ENCODE results near the gene AKAP11.
A peak's percentile ranks its signal among the peaks of the same experiment; 100 is the strongest.

The AKAP11 gene

DNA sequence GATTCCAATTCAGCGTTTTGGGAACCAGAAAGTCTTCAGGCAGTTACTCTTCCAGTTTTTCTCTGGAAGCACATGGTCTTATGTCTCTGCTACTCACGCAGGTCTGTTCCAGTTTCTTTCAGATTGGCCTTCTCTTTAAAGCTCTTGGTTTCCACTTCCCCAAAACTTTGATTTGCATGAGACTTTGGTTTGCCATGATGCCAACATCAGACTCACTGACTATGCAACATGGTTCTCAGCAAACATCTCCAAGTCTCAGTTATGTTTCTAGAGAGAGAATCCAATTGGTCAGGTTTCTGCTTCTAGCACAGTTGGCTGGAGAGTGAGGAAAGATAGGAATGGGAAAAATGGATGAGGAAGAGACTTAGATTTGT, 3.1 kb downstream of the AKAP11 start:
- DNase-seq = no peak
- TF ChIP-seq EZH2 (IDR thresholded peaks at IDR 0.05; ENCODE audit: borderline replicate concordance, low read depth, low read length, severe bottlenecking) = no peak
- TF ChIP-seq, protein P1, sequence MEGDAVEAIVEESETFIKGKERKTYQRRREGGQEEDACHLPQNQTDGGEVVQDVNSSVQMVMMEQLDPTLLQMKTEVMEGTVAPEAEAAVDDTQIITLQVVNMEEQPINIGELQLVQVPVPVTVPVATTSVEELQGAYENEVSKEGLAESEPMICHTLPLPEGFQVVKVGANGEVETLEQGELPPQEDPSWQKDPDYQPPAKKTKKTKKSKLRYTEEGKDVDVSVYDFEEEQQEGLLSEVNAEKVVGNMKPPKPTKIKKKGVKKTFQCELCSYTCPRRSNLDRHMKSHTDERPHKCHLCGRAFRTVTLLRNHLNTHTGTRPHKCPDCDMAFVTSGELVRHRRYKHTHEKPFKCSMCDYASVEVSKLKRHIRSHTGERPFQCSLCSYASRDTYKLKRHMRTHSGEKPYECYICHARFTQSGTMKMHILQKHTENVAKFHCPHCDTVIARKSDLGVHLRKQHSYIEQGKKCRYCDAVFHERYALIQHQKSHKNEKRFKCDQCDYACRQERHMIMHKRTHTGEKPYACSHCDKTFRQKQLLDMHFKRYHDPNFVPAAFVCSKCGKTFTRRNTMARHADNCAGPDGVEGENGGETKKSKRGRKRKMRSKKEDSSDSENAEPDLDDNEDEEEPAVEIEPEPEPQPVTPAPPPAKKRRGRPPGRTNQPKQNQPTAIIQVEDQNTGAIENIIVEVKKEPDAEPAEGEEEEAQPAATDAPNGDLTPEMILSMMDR (IDR thresholded peaks at IDR 0.05; ENCODE audit: borderline replicate concordance, extremely low read depth, low read length, poor library complexity, severe bottlenecking) = no peak
- no peak overlapping the region for H3K27ac ChIP-seq (ENCODE audit: low read length)
- no peak overlapping the region for H3K9ac ChIP-seq (ENCODE audit: low read depth, low read length)
- 0 out of 2 replicates have a peak, but pooled peaks cover 3% of the 10 kb centered on the region for H3K36me3 ChIP-seq (ENCODE audit: insufficient read depth, low read length)
- no peak overlapping the region for H3K4me3 ChIP-seq (ENCODE audit: low read depth in 1 of 2, low read length in 2 of 2)
- no peaks in the 10 kb centered on the region; the same call in 1 of the 2 replicates for H4K20me1 ChIP-seq (ENCODE audit: insufficient read depth, low read length)
- H3K79me2 ChIP-seq (ENCODE audit: insufficient read depth, low read length) = peaks cover 82% of the 10 kb centered on the region
- ATAC-seq (ENCODE audit: insufficient read depth, low read depth) = no peak
- H3K4me2 ChIP-seq (ENCODE audit: insufficient read depth, low read length) = no peak overlapping the region
- no peak overlapping the region for H2AFZ ChIP-seq (ENCODE audit: low read depth, low read length)
- H3K4me1 ChIP-seq (ENCODE audit: insufficient read depth, low read length) = peaks cover 50% of the 10 kb centered on the region
- H3K9me3 ChIP-seq (ENCODE audit: insufficient read depth, low read length, severe bottlenecking) = peaks cover 3% of the 10 kb centered on the region
- no peaks in the 10 kb centered on the region for H3K27me3 ChIP-seq (ENCODE audit: insufficient read depth, low read length, poor library complexity)

DNA sequence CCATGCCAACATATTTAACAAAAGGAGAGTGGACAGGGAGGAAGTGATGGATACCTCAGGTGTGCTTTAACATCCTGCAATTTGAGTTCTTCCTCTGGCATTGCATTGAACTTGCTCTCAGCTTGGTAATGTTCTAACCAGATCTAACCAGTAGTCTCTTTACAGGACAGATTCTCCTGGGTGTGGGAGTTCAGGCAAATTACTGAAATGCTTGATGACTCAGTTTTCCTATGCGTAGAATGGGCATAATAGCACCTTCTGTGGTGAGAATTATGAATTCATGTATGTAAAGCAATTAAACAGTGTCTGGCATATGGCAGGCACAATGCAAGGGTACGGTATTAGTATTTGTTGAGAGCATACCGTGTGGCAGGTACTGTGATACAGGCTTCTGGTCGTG, 3.6 kb downstream of the AKAP11 start:
- peaks cover 85% of the 10 kb centered on the region for H3K79me2 ChIP-seq (ENCODE audit: insufficient read depth, low read length)
- H3K4me3 ChIP-seq (ENCODE audit: low read depth in 1 of 2, low read length in 2 of 2) = no peak overlapping the region
- H3K9me3 ChIP-seq (ENCODE audit: insufficient read depth, low read length, severe bottlenecking) = peaks cover 3% of the 10 kb centered on the region
- H3K27ac ChIP-seq (ENCODE audit: low read length) = no peak overlapping the region
- H3K9ac ChIP-seq (ENCODE audit: low read depth, low read length) = no peak overlapping the region
- H3K4me1 ChIP-seq (ENCODE audit: insufficient read depth, low read length) = peaks cover 50% of the 10 kb centered on the region
- no peaks in the 10 kb centered on the region for H3K27me3 ChIP-seq (ENCODE audit: insufficient read depth, low read length, poor library complexity)
- no peak overlapping the region for H3K4me2 ChIP-seq (ENCODE audit: insufficient read depth, low read length)
- H3K36me3 ChIP-seq (ENCODE audit: insufficient read depth, low read length) = 0 out of 2 replicates have a peak, but pooled peaks cover 3% of the 10 kb centered on the region
- no peak for ATAC-seq (ENCODE audit: insufficient read depth, low read depth)
- TF ChIP-seq, protein P1 (IDR thresholded peaks at IDR 0.05; ENCODE audit: borderline replicate concordance, extremely low read depth, low read length, poor library complexity, severe bottlenecking) = no peak
- H2AFZ ChIP-seq (ENCODE audit: low read depth, low read length) = no peak overlapping the region
- no peaks in the 10 kb centered on the region; the same call in 1 of the 2 replicates for H4K20me1 ChIP-seq (ENCODE audit: insufficient read depth, low read length)
- no peak for DNase-seq

DNA sequence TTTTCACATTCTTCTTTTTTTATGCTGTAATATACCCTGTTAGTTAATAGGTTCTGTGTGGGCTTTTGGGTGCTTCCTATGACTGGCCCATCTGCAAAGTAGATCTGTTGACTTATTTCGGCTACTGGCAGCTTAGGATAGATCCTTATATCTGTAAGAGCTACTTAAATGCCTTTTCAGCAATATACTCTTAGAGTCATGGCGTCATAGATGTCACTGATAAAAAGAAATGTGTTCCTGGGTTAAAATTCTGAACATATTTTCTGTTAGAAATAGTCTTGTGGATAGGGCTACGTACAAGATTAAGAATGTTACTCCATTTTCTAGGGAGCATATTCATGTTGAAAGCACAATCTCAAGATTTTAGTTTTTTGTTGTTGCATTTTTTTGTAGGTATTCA, 4.7 kb downstream of the AKAP11 start:
- TF ChIP-seq, protein P1 (IDR thresholded peaks at IDR 0.05; ENCODE audit: borderline replicate concordance, extremely low read depth, low read length, poor library complexity, severe bottlenecking) = no peak
- no peak for TF ChIP-seq EZH2 (IDR thresholded peaks at IDR 0.05; ENCODE audit: borderline replicate concordance, low read depth, low read length, severe bottlenecking)
- Histone ChIP-seq H3K9me3 (ENCODE audit: insufficient read depth, low read length, severe bottlenecking) (no peaks in the 10 kb centered on the region), H3K27me3 (ENCODE audit: insufficient read depth, low read length, poor library complexity) (no peaks in the 10 kb centered on the region), H2AFZ (ENCODE audit: low read depth, low read length) (no peak overlapping the region), H3K79me2 (ENCODE audit: insufficient read depth, low read length) (peaks cover 91% of the 10 kb centered on the region), H3K4me3 (ENCODE audit: low read depth in 1 of 2, low read length in 2 of 2) (no peak overlapping the region), H3K4me2 (ENCODE audit: insufficient read depth, low read length) (peak overlapping the region; percentile 29; the same call in 1 of the 2 replicates), H3K27ac (ENCODE audit: low read length) (no peak overlapping the region), H3K9ac (ENCODE audit: low read depth, low read length) (no peak overlapping the region), H4K20me1 (ENCODE audit: insufficient read depth, low read length) (no peaks in the 10 kb centered on the region; the same call in 1 of the 2 replicates), H3K36me3 (ENCODE audit: insufficient read depth, low read length) (0 out of 2 replicates have a peak, but pooled peaks cover 3% of the 10 kb centered on the region), H3K4me1 (ENCODE audit: insufficient read depth, low read length) (peaks cover 38% of the 10 kb centered on the region)
- DNase-seq (no peak), ATAC-seq (ENCODE audit: insufficient read depth, low read depth) (no peak)

Data from DND-41 (cell line).